ENCODE results near the gene DENND6A.

The DENND6A gene

GRCh38 chr3:57661404-57661803 lies 31.5 kb downstream of the DENND6A start:
- DNase-seq (ENCODE audit: extremely low read depth, insufficient read length) = no peak

GRCh38 chr3:57659806-57660439 lies 33.0 kb downstream of the DENND6A start:
- TF ChIP-seq CTCF (IDR thresholded peaks at IDR 0.05; ENCODE audit: insufficient read depth, low read length, poor library complexity, severe bottlenecking) = no peak
- no peak overlapping the region for H3K4me3 ChIP-seq (replicated peaks; ENCODE audit: low read depth, low read length)
- H3K27me3 ChIP-seq (replicated peaks; ENCODE audit: control insufficient read depth, insufficient read depth, low read length) = no peaks in the 10 kb centered on the region
- H3K36me3 ChIP-seq (ENCODE audit: control insufficient read depth, insufficient read depth, low read length) = no peaks in the 10 kb centered on the region; the same call in 1 of the 2 replicates
- DNase-seq (ENCODE audit: extremely low read depth, insufficient read length) = no peak

More at GRCh38 chr3:57661404-57661803, 31.5 kb downstream of the DENND6A start:
- no peak overlapping the region for H3K4me3 ChIP-seq (replicated peaks; ENCODE audit: low read depth, low read length)
- no peak for TF ChIP-seq CTCF (IDR thresholded peaks at IDR 0.05; ENCODE audit: insufficient read depth, low read length, poor library complexity, severe bottlenecking)
- no peaks in the 10 kb centered on the region for H3K27me3 ChIP-seq (replicated peaks; ENCODE audit: control insufficient read depth, insufficient read depth, low read length)
- no peaks in the 10 kb centered on the region; the same call in 1 of the 2 replicates for H3K36me3 ChIP-seq (ENCODE audit: control insufficient read depth, insufficient read depth, low read length)

- no peaks in the 10 kb centered on the region; the same call in 1 of the 2 replicates for H3K36me3 ChIP-seq (ENCODE audit: control insufficient read depth, insufficient read depth, low read length)
- H3K4me3 ChIP-seq (replicated peaks; ENCODE audit: low read depth, low read length) = no peak overlapping the region
- TF ChIP-seq CTCF (IDR thresholded peaks at IDR 0.05; ENCODE audit: insufficient read depth, low read length, poor library complexity, severe bottlenecking) = no peak
- DNase-seq (ENCODE audit: extremely low read depth, insufficient read length) = no peak
- no peaks in the 10 kb centered on the region for H3K27me3 ChIP-seq (replicated peaks; ENCODE audit: control insufficient read depth, insufficient read depth, low read length)
Observed at GRCh38 chr3:57659004-57659673, 33.7 kb downstream of the DENND6A start.

GRCh38 chr3:57658536-57658935 lies 34.3 kb downstream of the DENND6A start:
- H3K36me3 ChIP-seq (ENCODE audit: control insufficient read depth, insufficient read depth, low read length) = no peaks in the 10 kb centered on the region; the same call in 1 of the 2 replicates
- H3K27me3 ChIP-seq (replicated peaks; ENCODE audit: control insufficient read depth, insufficient read depth, low read length) = no peaks in the 10 kb centered on the region
- no peak for DNase-seq (ENCODE audit: extremely low read depth, insufficient read length)
- H3K4me3 ChIP-seq (replicated peaks; ENCODE audit: low read depth, low read length) = no peak overlapping the region
- TF ChIP-seq CTCF (IDR thresholded peaks at IDR 0.05; ENCODE audit: insufficient read depth, low read length, poor library complexity, severe bottlenecking) = no peak

GRCh38 chr3:57655727-57656126 lies 37.1 kb downstream of the DENND6A start:
- no peak overlapping the region for H3K4me3 ChIP-seq (replicated peaks; ENCODE audit: low read depth, low read length)
- no peak for DNase-seq (ENCODE audit: extremely low read depth, insufficient read length)
- TF ChIP-seq CTCF (IDR thresholded peaks at IDR 0.05; ENCODE audit: insufficient read depth, low read length, poor library complexity, severe bottlenecking) = no peak
- H3K27me3 ChIP-seq (replicated peaks; ENCODE audit: control insufficient read depth, insufficient read depth, low read length) = no peaks in the 10 kb centered on the region
- no peaks in the 10 kb centered on the region; the same call in 1 of the 2 replicates for H3K36me3 ChIP-seq (ENCODE audit: control insufficient read depth, insufficient read depth, low read length)
